GM13977 (cell line): Measurements from ENCODE around the gene CNOT4.

Source experiments
- DNase-seq: peaks from one replicate; pipeline ENCODE4 v3.0.0; 2012; ENCODE audit warnings: low spot score
- CTCF ChIP-seq: IDR thresholded peaks from 2 replicates; pipeline ENCODE4 v1.5.1; 2012; ENCODE audit warnings: mild to moderate bottlenecking, control low read depth; ENCODE audit not compliant: insufficient read depth; ENCODE audit errors: extremely low read depth, missing control alignments
- in situ Hi-C: fragments of 300-500 bp; cut with MboI; formaldehyde crosslinking; loops from one replicate; pipeline ENCODE4 v1.12.0; 2022; ENCODE audit warnings: low sequenced_read_pairs, low pct_unique_long_range_greater_than_20kb, mixed read lengths, inconsistent platforms; ENCODE audit not compliant: unreplicated experiment

CNOT4 gene

GRCh38 chr7:135550196-135550595, 40.3 kb upstream of the CNOT4 start:
- in situ Hi-C loops, result no loop called here
- DNase-seq, result no peak
- no peak for TF ChIP-seq CTCF

GRCh38 chr7:135541029-135541428, 31.1 kb upstream of the CNOT4 start:
- no peak for DNase-seq
- no peak for TF ChIP-seq CTCF
- in situ Hi-C loops, result no loop called here

GRCh38 chr7:135539629-135540028, 29.7 kb upstream of the CNOT4 start:
- DNase-seq, result no peak
- no peak for TF ChIP-seq CTCF
- in situ Hi-C loops, result no loop called here

GRCh38 chr7:135538376-135538775, 28.5 kb upstream of the CNOT4 start:
- no peak for TF ChIP-seq CTCF
- in situ Hi-C loops, result no loop called here
- DNase-seq, result no peak

GRCh38 chr7:135537905-135538304, 28.0 kb upstream of the CNOT4 start:
- in situ Hi-C loops, result no loop called here
- no peak for DNase-seq
- TF ChIP-seq CTCF, result no peak

GRCh38 chr7:135537453-135537852, 27.6 kb upstream of the CNOT4 start:
- TF ChIP-seq CTCF, result no peak
- DNase-seq, result no peak

GRCh38 chr7:135536150-135536549, 26.2 kb upstream of the CNOT4 start:
- TF ChIP-seq CTCF, result no peak
- no peak for DNase-seq
- in situ Hi-C loops, result no loop called here

More at GRCh38 chr7:135537453-135537852, 27.6 kb upstream of the CNOT4 start:
- in situ Hi-C loops, result no loop called here
